CD4-positive, alpha-beta T cell treated with Interleukin-17A for 1 hour (primary cell): ENCODE measurements around the gene CIDEA.
A peak's percentile ranks its signal among the peaks of the same experiment; 100 is the strongest.

Source experiments
- DNase-seq: peaks from one replicate; pipeline ENCODE4 v3.0.0-alpha.2; 2020

CIDEA gene

GRCh38 chr18:12302391-12303147 is 48.4 kb downstream of the CIDEA start:
- DNase-seq: no peak

- DNase-seq: no peak
Observed at GRCh38 chr18:12304351-12305210, 50.4 kb downstream of the CIDEA start.

GRCh38 chr18:12305211-12305610 is 51.0 kb downstream of the CIDEA start:
- DNase-seq: no peak

GRCh38 chr18:12305930-12306629 is 51.9 kb downstream of the CIDEA start:
- no peak for DNase-seq

GRCh38 chr18:12306752-12307700 is 52.9 kb downstream of the CIDEA start:
- DNase-seq: no peak

- no peak for DNase-seq
Observed at GRCh38 chr18:12307701-12308385, 53.7 kb downstream of the CIDEA start, which contains the start of gene TUBB6. TUBB6 (plus strand) TSS chr18:12308241; CDS start chr18:12308293, 52 bp downstream.

- DNase-seq: peak; percentile 29
Observed at GRCh38 chr18:12308386-12309100, 54.4 kb downstream of the CIDEA start.

- DNase-seq: no peak
Observed at GRCh38 chr18:12309683-12310198, 55.6 kb downstream of the CIDEA start.

GRCh38 chr18:12310762-12311161 is 56.6 kb downstream of the CIDEA start:
- no peak for DNase-seq

- no peak for DNase-seq
Observed at GRCh38 chr18:12312976-12313375, 58.8 kb downstream of the CIDEA start.

- DNase-seq: no peak
Observed at GRCh38 chr18:12313530-12314245, 59.5 kb downstream of the CIDEA start.

GRCh38 chr18:12314591-12315305 is 60.6 kb downstream of the CIDEA start:
- no peak for DNase-seq

GRCh38 chr18:12315490-12315889 is 61.3 kb downstream of the CIDEA start:
- no peak for DNase-seq

GRCh38 chr18:12315911-12316310 is 61.8 kb downstream of the CIDEA start:
- DNase-seq: no peak

GRCh38 chr18:12317664-12318333 is 63.6 kb downstream of the CIDEA start:
- DNase-seq: peak; percentile 16

- no peak for DNase-seq
Observed at GRCh38 chr18:12318334-12318697, 64.2 kb downstream of the CIDEA start.

GRCh38 chr18:12318857-12319256 is 64.7 kb downstream of the CIDEA start:
- no peak for DNase-seq

- no peak for DNase-seq
Observed at GRCh38 chr18:12321333-12321732, 67.2 kb downstream of the CIDEA start.
